T follicular helper cell (primary cell): ENCODE measurements around the gene BICRA.
"Not testable (repeated sequence)": the region's sequence is repeated elsewhere in the genome, so short reads cannot be mapped to it uniquely, and the experiment has no call there.

Experiments used
- DNase-seq: peaks from one replicate; pipeline ENCODE4 v3.0.0-alpha.2; 2020; ENCODE audit warnings: low read depth

BICRA gene

DNA sequence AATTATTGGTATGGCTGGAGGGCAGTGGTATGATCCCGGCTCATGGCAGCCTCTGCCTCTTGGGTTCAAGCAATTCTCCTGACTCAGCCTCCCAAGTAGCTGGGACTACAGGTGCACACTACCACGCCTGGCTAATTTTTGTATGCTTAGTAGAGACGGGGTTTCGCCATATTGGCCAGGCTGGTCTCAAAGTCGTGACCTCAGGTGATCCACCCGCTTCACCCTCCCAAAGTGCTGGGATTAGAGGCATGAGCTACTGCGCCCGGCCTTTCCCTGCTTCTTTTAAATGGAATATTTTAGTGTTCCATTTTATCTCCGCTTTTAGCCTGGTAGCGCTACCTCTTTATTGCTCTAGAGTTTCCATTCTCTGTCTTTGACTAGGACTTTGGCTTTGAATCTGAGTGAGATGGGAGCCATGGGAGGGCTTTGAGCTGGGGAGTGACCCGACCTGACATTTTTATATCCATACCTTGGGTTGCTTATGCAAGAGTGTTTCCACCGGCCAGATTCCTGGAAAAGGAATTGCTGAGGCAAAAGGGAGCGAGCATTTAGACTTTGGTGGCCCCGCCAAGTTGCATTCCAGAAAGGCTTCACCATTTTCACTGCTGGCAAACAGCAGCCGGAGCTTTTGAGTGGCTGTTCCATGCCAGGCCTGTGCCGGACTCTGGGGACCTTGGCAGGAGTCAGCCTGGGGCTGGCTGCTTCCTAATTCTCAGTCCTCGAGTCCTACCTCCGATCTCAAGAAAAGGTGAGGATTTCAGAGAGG is 22.9 kb downstream of the BICRA start:
- no peak for DNase-seq

DNA sequence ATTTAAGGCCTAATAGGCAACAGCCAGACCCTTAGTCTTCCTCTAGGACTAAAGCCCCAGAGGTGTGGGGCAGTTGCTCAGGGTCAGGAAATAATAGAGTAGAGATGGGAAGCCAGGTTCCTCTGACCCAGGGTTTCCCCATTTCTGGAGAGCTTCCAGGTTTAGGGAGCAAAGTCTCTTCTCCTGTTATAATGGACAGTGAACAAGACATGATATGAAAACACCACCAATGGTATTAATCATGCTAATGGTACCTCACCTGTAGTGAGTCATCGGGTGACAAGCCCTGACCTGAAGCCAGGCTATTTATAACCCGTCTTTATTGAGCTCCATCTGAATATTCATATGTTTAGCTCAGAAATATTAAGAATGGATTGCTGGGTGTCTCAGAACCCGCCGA is 24.6 kb downstream of the BICRA start:
- DNase-seq, result no peak

DNA sequence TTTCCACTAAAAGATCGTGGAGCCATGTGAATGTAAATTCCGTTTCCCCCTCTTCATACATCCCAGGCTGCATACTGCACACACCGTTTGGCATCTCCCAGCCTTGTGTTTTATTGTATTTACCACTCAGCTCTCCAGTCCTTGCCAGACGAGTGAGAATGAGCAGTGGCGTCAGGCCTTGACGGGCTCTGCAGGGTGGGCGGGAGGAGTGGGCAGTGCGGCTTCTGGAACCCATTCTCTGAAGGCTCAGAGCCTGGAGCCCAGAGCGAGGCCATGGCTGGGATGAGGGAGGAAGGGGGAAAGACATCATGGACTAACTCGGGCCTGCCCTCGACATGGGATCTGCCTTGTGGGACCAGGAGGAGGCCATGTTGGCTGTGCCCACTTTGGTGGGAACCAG is 25.1 kb downstream of the BICRA start:
- no peak for DNase-seq

DNA sequence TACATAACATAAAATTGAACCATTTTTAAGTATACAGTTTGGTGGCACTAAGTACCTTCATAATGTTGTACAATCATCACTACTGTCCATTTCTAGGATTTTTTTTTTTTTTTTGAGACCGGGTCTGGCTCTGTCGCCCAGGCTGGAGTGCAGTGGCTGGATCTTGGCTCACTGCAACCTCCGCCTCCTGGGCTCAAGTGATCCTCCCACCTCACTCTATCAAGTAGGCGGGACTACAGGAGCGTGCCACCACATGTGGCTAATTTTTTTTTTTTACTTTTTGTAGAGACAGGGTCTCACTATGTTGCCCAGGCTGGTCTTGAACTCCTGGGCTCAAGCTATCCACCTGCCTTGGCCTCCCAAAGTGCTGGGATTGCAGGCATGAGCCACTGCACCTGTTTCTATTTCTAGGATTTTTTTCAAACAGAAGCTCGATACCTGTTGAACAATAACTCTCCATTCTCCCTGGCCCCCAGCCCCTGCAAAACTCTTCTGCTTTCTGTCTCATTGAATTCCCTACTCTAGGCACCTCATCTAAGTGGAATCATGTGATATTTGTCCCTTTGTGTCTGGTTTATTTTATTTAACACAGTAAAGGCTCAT is 26.3 kb downstream of the BICRA start:
- DNase-seq, result not testable (repeated sequence)

DNA sequence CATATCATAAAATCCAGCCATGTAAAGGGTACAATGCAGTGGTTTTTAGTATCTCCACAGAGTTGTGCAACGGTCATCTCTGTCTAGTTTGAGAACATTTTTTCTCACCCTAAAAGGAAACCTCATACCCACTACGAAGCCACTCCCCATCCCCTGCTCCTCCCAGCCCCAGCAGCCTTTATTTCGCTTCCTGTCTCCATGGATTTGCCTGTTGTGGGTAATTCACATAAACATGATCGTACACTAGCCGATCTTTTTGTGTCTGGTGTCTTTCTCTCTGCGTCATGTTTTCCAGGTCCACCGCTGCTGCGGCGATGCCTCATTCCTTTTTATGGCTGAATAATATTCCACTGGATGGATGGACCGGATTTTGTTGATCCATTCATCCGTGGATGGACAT is 28.6 kb downstream of the BICRA start:
- DNase-seq, result no peak

DNA sequence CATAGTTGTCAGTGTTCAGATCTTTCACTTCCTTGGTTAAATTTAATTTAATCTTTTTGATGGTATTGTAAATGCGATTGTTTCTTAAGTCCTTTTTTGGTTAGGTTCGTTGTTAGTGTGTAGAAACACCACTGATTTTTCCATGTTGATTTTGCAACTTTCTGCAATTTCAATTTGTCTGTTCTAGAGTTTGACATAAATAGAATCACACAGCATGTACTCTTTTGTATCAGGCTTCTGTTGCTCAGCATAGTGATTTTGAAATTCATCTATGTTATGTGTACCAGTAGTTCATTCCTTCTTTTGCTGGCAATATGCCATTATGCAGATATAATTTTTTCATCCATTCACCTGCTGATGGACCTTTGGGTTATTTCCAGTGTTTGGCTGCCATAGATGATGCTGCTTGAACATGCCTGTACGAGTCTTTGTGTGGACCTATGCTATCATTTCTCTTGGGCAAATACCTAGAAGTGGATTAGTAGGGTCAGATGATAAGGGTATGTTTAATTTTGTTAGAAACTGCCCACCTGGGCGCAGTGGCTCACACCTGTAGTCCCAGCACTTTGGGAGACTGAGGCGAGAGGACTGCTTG is 33.1 kb downstream of the BICRA start:
- no peak for DNase-seq

DNA sequence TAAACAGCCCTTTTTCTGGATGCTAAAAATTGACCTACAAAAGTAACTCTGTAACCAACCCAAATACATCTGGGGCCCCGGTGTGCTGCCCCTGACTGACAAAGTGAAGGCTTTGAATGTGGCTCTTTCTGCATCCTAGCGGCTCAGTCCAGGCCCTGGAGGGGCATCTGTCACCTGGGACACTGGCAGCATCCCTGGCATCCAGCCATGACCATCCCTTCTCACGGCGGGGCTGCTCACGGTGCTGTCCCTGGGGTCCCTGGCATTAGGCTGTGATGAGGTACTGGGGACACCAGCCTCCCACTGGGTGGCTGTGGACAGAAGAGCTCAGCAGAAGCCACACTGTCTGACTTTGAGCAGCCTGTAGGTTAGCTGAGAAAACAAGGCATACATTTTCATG is 34.3 kb downstream of the BICRA start:
- no peak for DNase-seq

DNA sequence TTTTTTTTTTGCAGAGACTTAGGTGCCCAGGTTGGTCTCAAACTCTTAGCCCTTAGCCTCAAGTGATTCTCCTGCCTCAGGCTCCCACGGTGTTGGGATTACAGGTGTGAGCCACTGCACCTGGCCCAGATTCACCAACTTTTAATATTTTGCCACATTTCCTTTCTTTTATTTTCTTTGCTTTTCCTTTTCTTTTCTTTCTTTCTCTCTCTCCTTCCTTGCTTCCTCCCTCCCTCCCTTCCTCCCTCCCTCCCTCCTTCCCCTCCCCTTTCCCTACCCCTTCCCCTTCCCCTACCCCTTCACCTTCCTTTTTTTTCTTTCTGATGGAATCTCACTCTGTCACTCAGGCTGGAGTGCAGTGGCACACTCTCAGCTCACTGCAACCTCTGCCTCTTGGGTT is 35.3 kb downstream of the BICRA start:
- DNase-seq, result no peak

DNA sequence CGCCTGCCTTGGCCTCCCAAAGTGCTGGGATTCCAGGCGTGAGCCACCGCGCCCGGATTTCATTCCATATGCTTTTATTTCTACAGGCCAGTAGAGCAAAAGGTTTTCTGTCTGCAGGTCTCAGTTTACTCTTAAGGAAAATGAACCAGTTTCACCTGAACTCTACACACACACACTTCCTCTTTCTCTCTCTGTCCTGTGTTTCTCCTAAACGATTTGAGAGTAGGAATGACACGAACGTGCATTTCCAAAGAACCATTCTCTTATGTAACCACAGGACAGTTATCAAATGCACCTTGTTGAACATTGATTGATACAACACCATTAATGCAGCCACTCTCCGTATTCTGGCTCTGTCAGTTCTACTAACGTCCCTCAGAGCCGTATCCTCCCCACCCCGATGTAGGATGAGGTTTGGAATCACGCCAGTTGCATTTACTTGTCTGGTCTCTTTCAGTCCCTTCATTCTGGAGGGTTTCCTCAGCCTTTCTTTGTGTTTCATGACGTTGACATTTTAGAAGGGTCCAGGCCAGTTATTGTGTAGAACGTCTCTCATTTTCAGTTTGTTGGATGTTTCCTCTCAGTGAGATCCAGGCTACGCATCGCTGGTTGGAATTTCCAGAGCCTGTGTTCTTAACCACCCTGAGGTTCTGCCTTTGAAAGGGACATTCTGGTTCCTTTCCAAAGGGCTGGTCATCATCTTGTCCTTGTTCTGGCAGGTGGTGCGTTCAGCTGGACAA is 36.0 kb downstream of the BICRA start:
- DNase-seq, result no peak

DNA sequence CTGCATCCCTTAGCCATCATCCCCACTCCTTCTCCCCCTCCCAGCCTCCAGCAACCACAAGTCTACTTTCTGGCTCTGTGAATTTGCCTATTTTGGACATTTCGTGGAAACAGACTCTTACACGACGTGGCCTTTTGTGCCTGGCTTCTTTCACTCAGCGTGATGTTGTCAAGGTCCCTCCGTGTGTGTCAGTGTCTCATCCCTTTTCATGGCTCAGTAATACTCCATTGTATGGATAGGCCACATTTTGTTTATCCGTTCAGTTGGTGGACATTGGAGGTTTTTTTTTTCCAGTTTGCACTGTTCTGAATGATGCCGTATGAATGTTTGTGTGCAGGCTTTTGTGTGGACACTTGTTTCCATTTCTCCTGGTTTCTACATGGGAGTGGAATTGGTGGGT is 38.0 kb downstream of the BICRA start:
- DNase-seq, result no peak

DNA sequence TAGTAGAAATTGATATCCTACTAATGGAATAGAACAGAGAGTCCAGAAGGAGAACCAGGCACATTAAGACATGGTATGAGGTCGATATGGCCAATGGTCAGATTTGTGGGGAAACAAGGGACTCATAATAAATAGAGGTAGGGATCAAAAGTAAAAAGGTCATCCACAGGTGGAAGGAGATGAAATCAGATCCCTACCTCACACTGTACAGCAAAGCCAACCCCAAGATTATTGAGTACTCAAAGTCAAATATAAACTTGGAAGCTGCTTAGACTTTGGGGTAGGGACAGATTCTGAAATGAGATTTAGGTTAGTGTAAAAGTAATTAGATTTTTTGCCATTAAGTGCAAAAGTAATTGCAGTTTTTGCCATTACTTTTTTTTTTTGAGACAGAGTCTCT is 40.7 kb downstream of the BICRA start:
- no peak for DNase-seq

DNA sequence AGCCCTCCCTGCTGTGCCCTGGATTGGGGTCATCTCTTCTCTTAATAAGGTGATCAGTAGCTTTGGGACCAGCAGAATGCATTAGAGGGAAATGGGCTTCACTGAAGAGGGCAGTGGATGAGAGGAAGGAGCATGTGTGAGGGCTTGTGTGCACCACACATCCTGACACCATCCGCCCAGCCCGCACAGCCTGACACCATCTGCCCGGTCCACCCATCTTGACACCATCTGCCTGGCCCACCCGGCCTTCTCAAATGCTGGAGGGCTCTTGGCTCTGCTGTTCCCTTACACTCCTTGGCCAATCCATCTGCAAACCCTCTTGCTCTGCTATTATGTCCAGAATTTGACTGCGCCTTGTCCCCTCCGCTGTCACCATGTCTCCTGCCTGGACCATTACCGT is 41.8 kb downstream of the BICRA start:
- DNase-seq, result no peak

DNA sequence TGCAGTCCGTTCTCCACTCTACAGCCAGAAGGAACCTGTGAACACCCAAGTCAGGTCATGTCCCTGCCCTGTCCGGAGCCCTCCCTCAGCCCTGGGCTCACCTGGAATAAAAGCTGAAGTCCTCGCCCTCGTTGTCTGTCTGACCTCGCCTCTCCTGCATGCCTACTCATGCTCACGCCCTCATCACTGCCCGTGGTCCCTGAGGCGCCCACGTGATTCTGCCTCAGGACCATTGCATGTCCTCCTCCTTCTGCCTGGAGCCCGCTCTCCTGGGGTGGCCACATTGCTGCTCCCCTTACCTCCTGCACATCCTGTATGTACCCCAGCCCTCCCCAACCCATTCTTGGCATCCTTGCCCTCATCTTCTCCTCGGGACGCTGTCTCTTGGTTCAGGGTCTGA is 42.2 kb downstream of the BICRA start:
- DNase-seq, result no peak

DNA sequence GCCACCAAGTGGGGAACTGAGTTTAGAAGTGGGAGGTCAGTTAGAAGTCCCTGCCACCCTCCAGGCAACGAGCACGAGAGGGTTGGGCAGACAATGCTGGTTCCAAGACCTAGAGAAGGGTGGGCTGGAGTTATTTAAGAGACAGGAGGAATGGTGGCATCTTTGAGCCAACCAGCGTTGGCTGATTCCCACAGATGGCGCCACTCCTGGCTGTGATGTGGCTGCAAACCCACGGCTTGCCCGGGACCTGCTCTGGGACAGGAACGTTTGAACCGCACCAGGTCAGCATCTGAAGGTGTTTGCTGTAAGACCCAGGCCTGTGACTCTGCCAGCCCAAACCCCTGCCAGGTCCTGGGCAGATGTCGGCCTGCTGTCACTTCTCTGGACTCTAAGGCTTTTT is 42.8 kb downstream of the BICRA start:
- no peak for DNase-seq

DNA sequence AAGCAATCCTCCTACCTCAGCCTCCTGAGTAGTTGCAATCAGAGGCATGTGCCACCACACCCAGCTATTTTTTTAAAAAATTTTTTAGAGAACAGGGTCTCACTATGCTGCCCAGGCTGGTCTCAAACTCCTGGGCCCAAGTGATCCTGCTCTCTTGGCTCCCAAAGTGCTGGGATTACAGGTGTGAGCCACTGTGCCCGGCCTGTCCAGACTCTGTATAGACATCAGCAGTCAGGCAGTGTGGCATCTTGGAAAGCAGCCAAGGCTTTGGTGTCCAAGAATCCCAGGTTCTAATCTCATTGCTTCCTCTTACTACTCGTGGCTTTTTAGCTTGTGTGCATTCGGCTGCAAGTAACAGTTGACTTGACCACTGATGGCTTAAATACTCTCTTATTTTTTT is 43.4 kb downstream of the BICRA start:
- no peak for DNase-seq

DNA sequence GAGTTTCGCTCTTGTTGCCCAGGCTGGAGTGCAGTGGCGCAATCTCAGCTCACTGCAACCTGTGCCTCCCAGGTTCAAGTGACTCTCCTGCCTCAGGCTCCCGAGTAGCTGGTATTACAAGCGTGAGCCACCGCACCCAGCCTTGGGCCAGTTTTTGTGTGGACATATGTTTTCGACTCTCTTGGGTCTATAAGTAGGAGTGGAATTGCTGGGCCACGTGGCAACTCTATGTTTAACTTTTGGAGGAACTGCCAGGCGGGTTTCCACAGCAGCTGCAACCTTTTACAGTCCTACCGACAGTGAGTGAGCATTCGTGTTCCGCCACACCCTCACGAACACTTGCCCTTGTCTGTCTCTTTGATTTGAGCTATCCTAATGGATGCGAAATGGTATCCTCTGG is 44.9 kb downstream of the BICRA start:
- no peak for DNase-seq

DNA sequence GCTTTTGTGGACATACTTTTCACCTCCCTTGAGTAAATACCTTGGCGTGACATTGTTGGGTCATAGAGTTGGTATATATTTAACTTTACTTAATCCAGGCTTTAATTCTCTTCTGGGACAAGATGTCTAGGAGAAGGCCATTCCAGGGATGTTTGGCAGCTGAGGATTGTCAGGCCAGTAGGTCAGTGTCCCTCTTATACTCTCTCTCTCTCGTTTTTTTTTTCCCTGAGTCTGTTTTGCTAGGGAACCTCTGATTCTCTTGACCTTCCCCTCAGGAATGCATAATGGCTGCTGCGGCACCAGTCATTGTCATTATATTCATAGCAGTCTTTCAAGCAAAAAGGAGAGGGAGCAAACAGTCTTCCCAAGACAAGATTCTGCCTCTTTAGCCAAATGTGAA is 48.8 kb downstream of the BICRA start:
- DNase-seq, result no peak

DNA sequence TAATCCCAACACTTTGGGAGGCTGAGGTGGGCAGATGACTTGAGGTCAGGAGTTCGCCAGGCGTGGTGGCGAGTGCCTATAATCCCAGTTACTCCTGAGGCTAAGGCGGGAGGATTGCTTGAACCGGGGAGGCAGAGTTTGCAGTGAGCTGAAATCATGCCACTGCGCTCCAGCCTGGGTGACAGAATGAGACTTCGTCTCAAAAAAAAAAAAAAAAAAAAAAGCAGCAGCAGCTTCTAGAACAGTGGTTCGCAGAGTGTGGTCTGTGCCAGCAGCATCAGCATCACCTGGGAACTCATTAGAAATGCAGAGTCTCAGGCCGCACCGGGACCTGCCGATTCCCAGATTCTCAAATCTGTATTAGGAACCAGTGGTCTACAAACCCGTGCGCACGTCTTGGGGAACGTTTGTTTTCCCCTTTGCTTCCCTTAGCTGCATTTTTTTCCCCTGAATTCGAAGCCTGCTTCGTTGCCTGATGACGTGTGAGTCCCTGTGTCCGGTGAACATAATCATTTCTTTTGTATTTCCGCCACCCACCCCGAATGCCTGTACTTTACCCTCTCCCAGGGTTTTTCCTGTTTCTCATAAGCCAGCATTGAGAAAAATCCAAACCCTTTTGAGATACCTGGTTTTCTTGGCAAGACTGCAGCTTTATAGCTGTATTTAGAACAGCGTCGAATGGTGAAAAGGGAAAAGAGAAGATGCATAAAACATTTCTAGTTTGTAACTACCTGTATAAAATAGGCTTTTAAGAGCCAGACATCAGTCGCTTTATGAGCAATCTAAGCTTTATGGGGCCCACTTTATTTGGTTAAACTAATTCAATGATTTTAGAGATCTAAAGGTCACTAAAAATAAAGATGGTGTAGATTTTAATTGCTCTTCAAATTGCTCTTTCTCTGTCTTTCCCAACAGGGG is 49.8 kb downstream of the BICRA start:
- DNase-seq, result no peak

DNA sequence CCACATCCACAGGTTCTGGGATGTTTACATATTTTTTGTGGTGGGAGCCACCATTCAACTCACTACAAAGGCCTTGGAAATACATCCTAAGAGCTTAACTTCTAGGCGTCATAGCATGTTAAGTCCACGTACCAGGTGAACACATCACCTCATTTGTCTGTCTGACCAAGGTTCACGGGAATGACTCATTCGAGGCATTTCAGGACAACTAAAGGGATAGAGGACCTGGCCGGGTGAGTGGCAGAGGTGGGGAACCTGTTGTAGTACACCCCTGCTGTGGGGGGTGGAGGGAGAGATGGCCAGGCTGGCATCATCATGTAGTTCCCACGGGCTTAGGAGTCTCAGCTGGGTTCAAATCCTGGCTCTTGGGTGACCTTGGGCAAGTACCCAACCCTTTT is 51.5 kb downstream of the BICRA start:
- DNase-seq, result no peak

DNA sequence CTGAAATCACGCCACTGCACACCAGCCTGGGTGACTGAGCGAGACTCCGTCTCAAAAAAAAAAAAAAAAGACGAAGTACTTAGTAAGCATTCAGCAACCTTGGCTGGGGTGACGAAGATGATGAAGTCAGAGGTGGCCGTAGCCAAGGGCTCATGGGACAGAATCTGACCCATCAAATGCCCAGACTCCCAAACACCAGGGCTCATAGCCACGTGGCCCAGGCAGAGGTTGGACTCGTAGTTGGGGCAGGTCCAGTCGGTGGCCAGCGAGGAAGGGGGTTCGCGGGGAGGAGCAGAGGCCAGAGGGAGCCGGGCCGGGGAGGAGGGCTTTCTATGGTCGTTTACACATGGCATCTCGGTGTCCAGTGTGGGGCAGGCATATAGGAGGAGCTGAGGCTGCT is 52.2 kb downstream of the BICRA start:
- DNase-seq, result no peak

DNA sequence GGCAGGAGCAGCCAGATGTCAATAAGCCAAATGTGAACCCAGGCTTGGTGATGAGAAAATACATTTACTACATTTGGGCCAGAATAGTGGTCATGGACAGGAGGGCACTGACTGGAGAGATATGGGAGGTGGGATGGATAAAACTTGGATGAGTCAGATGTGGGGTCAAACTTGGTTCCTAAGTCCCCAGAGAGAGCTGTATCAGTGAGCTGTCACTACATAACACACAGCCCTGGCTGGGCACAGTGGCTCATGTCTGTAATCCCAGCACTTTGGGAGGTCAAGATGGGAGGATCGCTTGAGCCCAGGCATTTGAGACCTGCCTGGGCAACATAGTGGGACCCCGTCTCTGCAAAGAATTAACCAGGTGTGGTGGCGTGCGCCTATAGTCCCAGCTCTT is 52.7 kb downstream of the BICRA start:
- no peak for DNase-seq

DNA sequence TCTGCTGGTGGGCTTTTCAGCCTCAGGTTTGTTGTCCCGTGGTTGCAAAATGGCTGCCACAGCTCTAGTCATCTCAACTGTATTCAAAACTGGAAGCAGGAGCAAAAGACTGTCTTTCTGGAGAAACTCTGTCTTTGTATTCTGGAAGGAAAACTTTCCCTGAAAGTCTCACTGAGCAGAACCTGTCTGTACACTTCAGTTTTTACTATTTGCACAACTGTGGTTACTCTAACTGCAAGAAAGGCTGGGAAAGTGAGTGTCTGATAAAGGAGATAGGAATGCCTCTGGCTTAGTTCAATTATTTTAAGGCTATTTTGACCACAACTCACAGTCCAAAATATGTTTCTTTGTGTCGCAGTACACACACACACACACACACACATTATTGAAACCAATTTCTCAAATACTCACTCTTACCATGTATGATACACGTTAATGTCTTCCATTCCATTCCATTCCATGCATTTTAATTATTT is 54.5 kb downstream of the BICRA start:
- no peak for DNase-seq
